ENCODE results near the gene RSAD2.
"Not testable (repeated sequence)": the region's sequence is repeated elsewhere in the genome, so short reads cannot be mapped to it uniquely, and the experiment has no call there.

Gene RSAD2

DNA sequence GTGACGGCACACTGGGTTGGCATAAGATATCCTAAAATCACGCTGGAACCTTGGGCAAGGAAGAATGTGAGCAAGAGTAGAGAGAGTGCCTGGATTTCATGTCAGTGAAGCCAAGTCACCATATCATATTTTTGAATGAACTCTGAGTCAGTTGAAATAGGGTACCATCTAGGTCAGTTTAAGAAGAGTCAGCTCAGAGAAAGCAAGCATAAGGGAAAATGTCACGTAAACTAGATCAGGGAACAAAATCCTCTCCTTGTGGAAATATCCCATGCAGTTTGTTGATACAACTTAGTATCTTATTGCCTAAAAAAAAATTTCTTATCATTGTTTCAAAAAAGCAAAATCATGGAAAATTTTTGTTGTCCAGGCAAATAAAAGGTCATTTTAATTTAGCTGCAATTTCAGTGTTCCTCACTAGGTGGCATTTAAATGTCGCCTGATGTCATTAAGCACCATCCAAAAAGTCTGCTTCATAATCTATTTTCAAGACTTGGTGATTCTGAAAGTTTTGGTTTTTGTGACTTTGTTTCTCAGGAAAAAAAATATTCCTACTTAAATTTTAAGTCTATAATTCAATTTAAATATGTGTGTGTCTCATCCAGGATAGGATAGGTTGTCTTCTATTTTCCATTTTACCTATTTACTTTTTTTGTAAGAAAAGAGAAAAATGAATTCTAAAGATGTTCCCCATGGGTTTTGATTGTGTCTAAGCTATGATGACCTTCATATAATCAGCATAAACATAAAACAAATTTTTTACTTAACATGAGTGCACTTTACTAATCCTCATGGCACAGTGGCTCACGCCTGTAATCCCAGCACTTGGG lies 19.6 kb downstream of the RSAD2 start:
- H3K27ac ChIP-seq, result peak overlapping the region; percentile 13 to 71
- peak; percentile 52 for TF ChIP-seq CTCF (IDR thresholded peaks at IDR 0.05)
- DNase-seq (ENCODE audit: low spot score), result no peak
- H3K4me3 ChIP-seq, result no peak overlapping the region

GRCh38 chr2:6902581-6902980 lies 25.0 kb downstream of the RSAD2 start:
- DNase-seq (ENCODE audit: low spot score), result not testable (repeated sequence)

GRCh38 chr2:6905668-6906067 lies 28.1 kb downstream of the RSAD2 start:
- DNase-seq (ENCODE audit: low spot score), result no peak
- Histone ChIP-seq H3K4me3 (no peak overlapping the region), H3K27ac (no peak overlapping the region)
- no peak for TF ChIP-seq CTCF (IDR thresholded peaks at IDR 0.05)

More at GRCh38 chr2:6902581-6902980, 25.0 kb downstream of the RSAD2 start:
- not testable (repeated sequence) for H3K27ac ChIP-seq, H3K4me3 ChIP-seq

GRCh38 chr2:6906165-6906741 lies 28.7 kb downstream of the RSAD2 start:
- no peak overlapping the region for H3K4me3 ChIP-seq
- no peak for TF ChIP-seq CTCF (IDR thresholded peaks at IDR 0.05)
- no peak for DNase-seq (ENCODE audit: low spot score)
- H3K27ac ChIP-seq, result no peak overlapping the region

- no peak for TF ChIP-seq CTCF (IDR thresholded peaks at IDR 0.05)
- no peak for DNase-seq (ENCODE audit: low spot score)
- no peak overlapping the region for H3K27ac ChIP-seq
- no peak overlapping the region for H3K4me3 ChIP-seq
These were observed 30.7 kb downstream of the RSAD2 start for GRCh38 chr2:6908291-6908690.

GRCh38 chr2:6909431-6910385 lies 32.1 kb downstream of the RSAD2 start:
- no peak overlapping the region for H3K27ac ChIP-seq
- H3K4me3 ChIP-seq, result no peak overlapping the region
- no peak for TF ChIP-seq CTCF (IDR thresholded peaks at IDR 0.05)
- no peak for DNase-seq (ENCODE audit: low spot score)

DNA sequence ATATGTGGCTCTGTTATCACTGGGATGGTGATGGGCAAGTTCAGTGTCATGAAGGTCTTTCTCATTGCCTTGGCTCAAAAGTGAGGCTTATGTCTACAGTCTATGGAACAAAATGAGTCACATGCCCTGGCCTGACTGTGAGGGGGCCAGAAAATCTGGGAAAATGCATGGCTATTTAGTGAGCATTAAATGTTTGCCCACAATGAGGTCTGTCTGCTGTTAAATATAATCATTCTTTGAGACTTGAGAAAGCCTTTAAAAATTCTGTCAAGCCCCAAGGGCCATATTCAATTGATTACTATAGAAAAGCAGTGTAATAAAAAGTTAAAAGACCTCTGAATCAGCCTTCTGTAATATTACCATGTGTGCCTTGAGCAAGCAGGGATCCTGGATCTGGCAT lies 34.1 kb downstream of the RSAD2 start:
- no peak for TF ChIP-seq CTCF (IDR thresholded peaks at IDR 0.05)
- H3K4me3 ChIP-seq, result no peak overlapping the region
- no peak overlapping the region for H3K27ac ChIP-seq
- DNase-seq (ENCODE audit: low spot score), result no peak

Data from coronary artery (tissue), 2 donors.